Keratinocyte (primary cell): ENCODE data around the gene DHX15.

ENCODE experiments used
- CTCF ChIP-seq, 3 experiments: IDR thresholded peaks in 1 of 3; conservative IDR thresholded peaks in 1 of 3; optimal IDR thresholded peaks in 1 of 3; 2 replicates in 2 of 3; 3 replicates in 1 of 3; pipeline versions ENCODE3 to v1.5.1; 2011; ENCODE audit warnings: low read length in 3 of 3, mild to moderate bottlenecking in 3 of 3, moderate library complexity in 2 of 3, control low read depth in 1 of 3, inconsistent platforms in 1 of 3; ENCODE audit not compliant: insufficient read depth in 2 of 3; ENCODE audit errors: extremely low read depth in 1 of 3
- EZH2 ChIP-seq: IDR thresholded peaks from one replicate; pipeline ENCODE4 v1.6.1; 2012; ENCODE audit warnings: inconsistent platforms, mild to moderate bottlenecking, low read length, moderate library complexity

GRCh38 chr4:24529555-24529954, 54.8 kb downstream of the DHX15 start:
- TF ChIP-seq CTCF (optimal IDR thresholded peaks at IDR 0.05 in 1 of 3, IDR thresholded peaks at IDR 0.05 in 1 of 3, conservative IDR thresholded peaks at IDR 0.05 in 1 of 3; ENCODE audit: extremely low read depth in 1 of 3, insufficient read depth in 2 of 3, low read length in 3 of 3) (no peak), EZH2 (no peak)
